H9 (cell line): ENCODE data around the gene EIF2B5. TPM values are rescaled to one million over a fixed set of nuclear protein-coding genes. Genes with fewer than 3 reads are reported as not detected.

Source experiments
- DNase-seq: peaks from one replicate; pipeline ENCODE4 v3.0.0-alpha.2; 2017
- H2AFZ ChIP-seq: one replicate; pipeline ENCODE4 v1.6.1; 2013; ENCODE audit warnings: mild to moderate bottlenecking, low read length, control low read depth, moderate library complexity
- H2AK5ac ChIP-seq: 2 replicates; pipeline ENCODE4 v1.6.1; 2013; ENCODE audit warnings: low read length, control low read depth, mixed read lengths; ENCODE audit not compliant: insufficient read length
- H2BK120ac ChIP-seq: one replicate; pipeline ENCODE4 v1.6.1; 2013; ENCODE audit warnings: low read depth, mild to moderate bottlenecking, low read length, control low read depth, inconsistent platforms; ENCODE audit not compliant: poor library complexity, severe bottlenecking
- H2BK12ac ChIP-seq: 2 replicates; pipeline ENCODE4 v1.6.1; 2013; ENCODE audit warnings: low read length, control low read depth, mixed read lengths, low read depth; ENCODE audit not compliant: insufficient read length
- H2BK15ac ChIP-seq: 2 replicates; pipeline ENCODE4 v1.6.1; 2013; ENCODE audit warnings: low read depth, low read length, control low read depth
- H2BK20ac ChIP-seq: one replicate; pipeline ENCODE4 v1.6.1; 2013; ENCODE audit warnings: low read depth, mild to moderate bottlenecking, low read length, control low read depth, inconsistent platforms; ENCODE audit not compliant: poor library complexity, severe bottlenecking
- H2BK5ac ChIP-seq: 2 replicates; pipeline ENCODE4 v1.6.1; 2013; ENCODE audit warnings: low read length, control low read depth, mixed read lengths; ENCODE audit not compliant: insufficient read length
- H3K14ac ChIP-seq: 2 replicates; pipeline ENCODE4 v1.6.1; 2013; ENCODE audit warnings: low read length, control low read depth; ENCODE audit not compliant: insufficient read depth
- H3K18ac ChIP-seq: 2 replicates; pipeline ENCODE4 v1.6.1; 2013; ENCODE audit warnings: low read depth, mild to moderate bottlenecking, mixed read lengths, low read length, control low read depth; ENCODE audit not compliant: insufficient read length
- H3K23ac ChIP-seq: 2 replicates; pipeline ENCODE4 v1.6.1; 2013; ENCODE audit warnings: low read length, control low read depth, mixed read lengths, low read depth; ENCODE audit not compliant: insufficient read length
- H3K23me2 ChIP-seq: 2 replicates; pipeline ENCODE4 v1.6.1; 2013; ENCODE audit warnings: low read depth, mild to moderate bottlenecking, mixed read lengths, low read length, control low read depth; ENCODE audit not compliant: insufficient read length, poor library complexity, severe bottlenecking
- H3K27ac ChIP-seq: 2 replicates; pipeline ENCODE4 v1.5.1; 2013; ENCODE audit warnings: low read length, control low read depth, mixed read lengths, low read depth; ENCODE audit not compliant: insufficient read length
- H3K27me3 ChIP-seq: 2 replicates; pipeline ENCODE4 v1.6.1; 2013; ENCODE audit warnings: low read length, control low read depth, inconsistent platforms; ENCODE audit not compliant: insufficient read depth
- H3K4ac ChIP-seq: 2 replicates; pipeline ENCODE4 v1.6.1; 2013; ENCODE audit warnings: low read depth, mild to moderate bottlenecking, control low read depth, inconsistent platforms, low read length, moderate library complexity
- H3K4me1 ChIP-seq: 2 replicates; pipeline ENCODE4 v1.6.1; 2013; ENCODE audit warnings: low read length, control low read depth, inconsistent platforms; ENCODE audit not compliant: insufficient read depth
- H3K4me2 ChIP-seq: 2 replicates; pipeline ENCODE4 v1.6.1; 2013; ENCODE audit warnings: low read length, control low read depth, mixed read lengths; ENCODE audit not compliant: insufficient read length, insufficient read depth
- H3K56ac ChIP-seq: 2 replicates; pipeline ENCODE4 v1.6.1; 2013; ENCODE audit warnings: low read depth, mild to moderate bottlenecking, mixed read lengths, low read length, control low read depth; ENCODE audit not compliant: insufficient read length
- H3K79me1 ChIP-seq: 2 replicates; pipeline ENCODE4 v1.6.1; 2013; ENCODE audit warnings: low read depth, mild to moderate bottlenecking, moderate library complexity, low read length, control low read depth, inconsistent platforms; ENCODE audit not compliant: insufficient read depth, poor library complexity, severe bottlenecking
- H3K79me2 ChIP-seq: 2 replicates; pipeline ENCODE4 v1.6.1; 2013; ENCODE audit warnings: low read length, control low read depth, inconsistent platforms; ENCODE audit not compliant: insufficient read depth
- H3K9ac ChIP-seq: 2 replicates; pipeline ENCODE4 v1.6.1; 2013; ENCODE audit warnings: low read length, control low read depth, mixed read lengths; ENCODE audit not compliant: insufficient read length; ENCODE audit errors: extremely low read depth
- H3K9me3 ChIP-seq: one replicate; pipeline ENCODE4 v1.6.1; 2013; ENCODE audit warnings: low read depth, low read length, inconsistent platforms; ENCODE audit not compliant: control insufficient read depth
- H3T11ph ChIP-seq: one replicate; pipeline ENCODE4 v1.6.1; 2013; ENCODE audit warnings: mild to moderate bottlenecking, low read length, control low read depth, inconsistent platforms
- H4K20me1 ChIP-seq: one replicate; pipeline ENCODE4 v1.6.1; 2013; ENCODE audit not compliant: control insufficient read depth, insufficient read length, insufficient read depth
- H4K5ac ChIP-seq: 2 replicates; pipeline ENCODE4 v1.6.1; 2013; ENCODE audit warnings: low read depth, mild to moderate bottlenecking, mixed read lengths, low read length, control low read depth; ENCODE audit not compliant: insufficient read length
- H4K8ac ChIP-seq: replicated peaks from 2 replicates; pipeline ENCODE4 v1.6.1; 2013; ENCODE audit warnings: low read length, control low read depth, mixed read lengths, low read depth; ENCODE audit not compliant: insufficient read length
- H4K91ac ChIP-seq: 2 replicates; pipeline ENCODE4 v1.6.1; 2013; ENCODE audit warnings: low read depth, mild to moderate bottlenecking, moderate library complexity, mixed read lengths, low read length, control low read depth; ENCODE audit not compliant: insufficient read length
- H3K27ac Mint-ChIP-seq, 3 experiments: 2 replicates in 2 of 3; 3 replicates in 1 of 3; pipeline ENCODE4 v1.8.0; 2020 to 2021; ENCODE audit warnings: mixed read lengths in 3 of 3, mild to moderate bottlenecking in 1 of 3, moderate library complexity in 1 of 3
- H3K27me3 Mint-ChIP-seq: 2 replicates; pipeline ENCODE4 v1.8.0; 2021; ENCODE audit warnings: low read depth, mild to moderate bottlenecking, moderate library complexity, mixed read lengths
- H3K36me3 Mint-ChIP-seq, 3 experiments: 2 replicates in 2 of 3; 3 replicates in 1 of 3; pipeline ENCODE4 v1.8.0; 2020 to 2021; ENCODE audit warnings: low read depth in 3 of 3, mixed read lengths in 3 of 3; ENCODE audit not compliant: insufficient read depth in 1 of 3
- H3K4me1 Mint-ChIP-seq, 2 experiments: 2 replicates each; pipeline ENCODE4 v1.8.0; 2020; ENCODE audit warnings: mixed read lengths in 2 of 2
- H3K4me3 Mint-ChIP-seq, 2 experiments: 2 replicates in 1 of 2; 3 replicates in 1 of 2; pipeline ENCODE4 v1.8.0; 2020 to 2021; ENCODE audit warnings: mild to moderate bottlenecking in 2 of 2, mixed read lengths in 2 of 2, moderate library complexity in 1 of 2
- H3K9me3 Mint-ChIP-seq, 2 experiments: 2 replicates in 1 of 2; 3 replicates in 1 of 2; pipeline ENCODE4 v1.8.0; 2020; ENCODE audit warnings: mild to moderate bottlenecking in 2 of 2, mixed read lengths in 2 of 2, moderate library complexity in 1 of 2
- WGBS: extraction: QIAGEN DNeasy Blood & Tissue Kit; methylation state at CpG from one replicate; pipeline ENCODE4 v1.1.7; 2013; ENCODE audit warnings: missing lambda C conversion rate, low lambda C conversion rate, mixed read lengths; ENCODE audit not compliant: insufficient read length; ENCODE audit errors: extremely low coverage; 5-methylcytosine and 5-hydroxymethylcytosine counted together
- total RNA-seq: library from RNA; stranded (reverse); gene quantifications from 2 replicates; pipeline ENCODE4 v1.2.1, GENCODE V29; 2021
- TF ChIP-seq, protein P1 (sequence below): fragments of 200-600 bp; sonication (generic); conservative IDR thresholded peaks from 3 replicates; pipeline ENCODE4 v1.8.0; 2021; ENCODE audit warnings: antibody characterized with exemption, mild to moderate bottlenecking

Gene EIF2B5
- total RNA-seq, 1 experiment from 2014 or later, result 42.0 TPM

GRCh38 chr3:184177767-184178306 is 42.7 kb downstream of the EIF2B5 start:
- peak overlapping the region; percentile 57 to 100 (median 96); a peak in 5 of 7 replicates for H3K27ac Mint-ChIP-seq
- H3K23me2 ChIP-seq, result peaks cover 16% of the 10 kb centered on the region
- H3T11ph ChIP-seq, result no peak overlapping the region
- H3K23ac ChIP-seq, result no peak overlapping the region
- no peak overlapping the region for H4K91ac ChIP-seq
- H4K8ac ChIP-seq, result no peak overlapping the region
- no peak for DNase-seq
- H3K4me1 ChIP-seq, result no peaks in the 10 kb centered on the region; the same call in 1 of the 2 replicates
- H3K27ac ChIP-seq, result no peak overlapping the region
- H2BK15ac ChIP-seq, result no peak overlapping the region
- H3K4me3 Mint-ChIP-seq, result peak overlapping the region; percentile 35 to 95; a peak in 3 of 5 replicates
- H3K9ac ChIP-seq, result no peak overlapping the region
- H3K79me2 ChIP-seq, result peaks cover 9% of the 10 kb centered on the region; the same call in 1 of the 2 replicates
- no peak overlapping the region for H3K14ac ChIP-seq
- TF ChIP-seq, protein P1, sequence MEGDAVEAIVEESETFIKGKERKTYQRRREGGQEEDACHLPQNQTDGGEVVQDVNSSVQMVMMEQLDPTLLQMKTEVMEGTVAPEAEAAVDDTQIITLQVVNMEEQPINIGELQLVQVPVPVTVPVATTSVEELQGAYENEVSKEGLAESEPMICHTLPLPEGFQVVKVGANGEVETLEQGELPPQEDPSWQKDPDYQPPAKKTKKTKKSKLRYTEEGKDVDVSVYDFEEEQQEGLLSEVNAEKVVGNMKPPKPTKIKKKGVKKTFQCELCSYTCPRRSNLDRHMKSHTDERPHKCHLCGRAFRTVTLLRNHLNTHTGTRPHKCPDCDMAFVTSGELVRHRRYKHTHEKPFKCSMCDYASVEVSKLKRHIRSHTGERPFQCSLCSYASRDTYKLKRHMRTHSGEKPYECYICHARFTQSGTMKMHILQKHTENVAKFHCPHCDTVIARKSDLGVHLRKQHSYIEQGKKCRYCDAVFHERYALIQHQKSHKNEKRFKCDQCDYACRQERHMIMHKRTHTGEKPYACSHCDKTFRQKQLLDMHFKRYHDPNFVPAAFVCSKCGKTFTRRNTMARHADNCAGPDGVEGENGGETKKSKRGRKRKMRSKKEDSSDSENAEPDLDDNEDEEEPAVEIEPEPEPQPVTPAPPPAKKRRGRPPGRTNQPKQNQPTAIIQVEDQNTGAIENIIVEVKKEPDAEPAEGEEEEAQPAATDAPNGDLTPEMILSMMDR, result no peak
- H4K20me1 ChIP-seq, result peaks cover 3% of the 10 kb centered on the region
- H3K4ac ChIP-seq, result no peak overlapping the region
- H3K56ac ChIP-seq, result no peak overlapping the region
- H2BK120ac ChIP-seq, result no peak overlapping the region
- no peaks in the 10 kb centered on the region for H3K9me3 ChIP-seq
- peaks cover 7% of the 10 kb centered on the region for H3K79me1 ChIP-seq
- H2BK5ac ChIP-seq, result no peak overlapping the region
- H3K18ac ChIP-seq, result no peak overlapping the region
- H2AK5ac ChIP-seq, result no peak overlapping the region
- peaks cover 21 to 31% of the 10 kb centered on the region in 2 experiments for H3K4me1 Mint-ChIP-seq
- no peaks in the 10 kb centered on the region for H3K9me3 Mint-ChIP-seq
- H2BK20ac ChIP-seq, result no peak overlapping the region
- H2AFZ ChIP-seq, result no peak overlapping the region
- no peaks in the 10 kb centered on the region for H3K27me3 Mint-ChIP-seq
- no CpG with 5 or more reads among the region's 14 CpGs for WGBS
- no peak overlapping the region for H3K4me2 ChIP-seq
- H3K27me3 ChIP-seq, result no peaks in the 10 kb centered on the region
- peaks cover 43 to 69% (median 60%) of the 10 kb centered on the region in 3 experiments for H3K36me3 Mint-ChIP-seq
- no peak overlapping the region for H2BK12ac ChIP-seq
- no peak overlapping the region for H4K5ac ChIP-seq
